Measurements from ENCODE around the gene SLCO2A1. TPM values are rescaled to one million over a fixed set of nuclear protein-coding genes. Genes with fewer than 3 reads are reported as not detected.

The SLCO2A1 gene
- total RNA-seq, 1 donor from 2014 or later = 234 TPM

DNA sequence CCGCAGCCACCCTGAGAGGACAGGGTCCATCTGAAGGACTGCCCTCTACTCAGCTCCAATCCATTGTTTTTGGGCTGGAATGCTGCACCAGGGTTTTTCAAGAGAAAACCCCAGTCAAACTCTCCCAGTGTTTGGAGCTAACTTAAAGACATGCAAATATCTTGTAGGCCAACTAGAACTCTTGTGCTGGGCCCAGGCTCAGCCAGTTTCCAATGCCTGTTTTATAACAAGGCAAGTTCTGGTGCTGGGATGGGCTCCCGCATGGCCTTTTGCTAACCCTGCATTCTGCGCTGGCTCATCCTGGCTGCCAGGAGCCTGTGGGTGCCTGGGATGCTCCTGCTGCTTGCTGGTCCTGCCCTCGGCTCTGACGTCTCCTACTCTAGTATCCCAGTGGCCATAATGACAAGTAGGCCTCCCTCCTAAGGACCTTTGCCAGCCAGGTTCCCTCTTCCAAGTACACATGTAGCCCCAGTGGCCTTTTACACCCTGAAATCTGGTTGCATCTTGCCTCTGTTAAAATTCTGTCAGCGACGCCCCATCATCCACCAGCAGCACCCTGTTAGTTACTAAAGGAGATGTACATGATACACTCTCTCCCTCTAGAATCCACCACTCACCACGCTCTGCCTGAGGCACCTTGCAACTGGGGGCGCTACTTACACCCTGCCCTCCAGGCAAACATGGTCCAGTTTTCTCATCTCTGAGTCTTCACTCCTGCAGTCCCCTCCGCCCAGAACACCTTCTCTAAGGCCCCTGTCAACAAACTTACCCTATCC is 103.6 kb downstream of the SLCO2A1 start:
- intact Hi-C loops (cut with DNase I) = no loop called here
- Histone ChIP-seq H3K4me1 (peaks cover 11% of the 10 kb centered on the region), H3K4me3 (no peak overlapping the region), H3K27me3 (no peaks in the 10 kb centered on the region), H3K36me3 (no peaks in the 10 kb centered on the region), H3K27ac (no peak overlapping the region), H3K9me3 (no peaks in the 10 kb centered on the region)
- ATAC-seq (no peak), DNase-seq (no peak)
- TF ChIP-seq CTCF (IDR thresholded peaks at IDR 0.05) = no peak

- Histone ChIP-seq H3K27me3 (peaks cover 3% of the 10 kb centered on the region), H3K9me3 (no peaks in the 10 kb centered on the region), H3K4me1 (peaks cover 11% of the 10 kb centered on the region), H3K4me3 (no peak overlapping the region), H3K36me3 (no peaks in the 10 kb centered on the region), H3K27ac (no peak overlapping the region)
- ATAC-seq (no peak), DNase-seq (no peak)
- intact Hi-C loops (cut with DNase I) = no loop called here
- no peak for TF ChIP-seq CTCF (IDR thresholded peaks at IDR 0.05)
Measured at GRCh38 chr3:133924041-133924440, 105.7 kb downstream of the SLCO2A1 start.

- H3K4me3 ChIP-seq = no peak overlapping the region
- intact Hi-C loops (cut with DNase I) = no loop called here
- no peak for TF ChIP-seq CTCF (IDR thresholded peaks at IDR 0.05)
- no peak for DNase-seq
- no peaks in the 10 kb centered on the region for H3K4me1 ChIP-seq
- no peaks in the 10 kb centered on the region for H3K36me3 ChIP-seq
- H3K9me3 ChIP-seq = no peaks in the 10 kb centered on the region
- H3K27ac ChIP-seq = no peak overlapping the region
- ATAC-seq = no peak
- H3K27me3 ChIP-seq = peaks cover 10% of the 10 kb centered on the region
Measured at GRCh38 chr3:133921592-133921991, 108.1 kb downstream of the SLCO2A1 start.

GRCh38 chr3:133917144-133917543 is 112.6 kb downstream of the SLCO2A1 start:
- DNase-seq = no peak
- no peaks in the 10 kb centered on the region for H3K4me1 ChIP-seq
- H3K27ac ChIP-seq = no peak overlapping the region
- peaks cover 13% of the 10 kb centered on the region for H3K27me3 ChIP-seq
- TF ChIP-seq CTCF (IDR thresholded peaks at IDR 0.05) = no peak
- no peaks in the 10 kb centered on the region for H3K9me3 ChIP-seq
- H3K4me3 ChIP-seq = no peak overlapping the region
- intact Hi-C loops (cut with DNase I) = no loop called here
- no peaks in the 10 kb centered on the region for H3K36me3 ChIP-seq
- no peak for ATAC-seq

DNA sequence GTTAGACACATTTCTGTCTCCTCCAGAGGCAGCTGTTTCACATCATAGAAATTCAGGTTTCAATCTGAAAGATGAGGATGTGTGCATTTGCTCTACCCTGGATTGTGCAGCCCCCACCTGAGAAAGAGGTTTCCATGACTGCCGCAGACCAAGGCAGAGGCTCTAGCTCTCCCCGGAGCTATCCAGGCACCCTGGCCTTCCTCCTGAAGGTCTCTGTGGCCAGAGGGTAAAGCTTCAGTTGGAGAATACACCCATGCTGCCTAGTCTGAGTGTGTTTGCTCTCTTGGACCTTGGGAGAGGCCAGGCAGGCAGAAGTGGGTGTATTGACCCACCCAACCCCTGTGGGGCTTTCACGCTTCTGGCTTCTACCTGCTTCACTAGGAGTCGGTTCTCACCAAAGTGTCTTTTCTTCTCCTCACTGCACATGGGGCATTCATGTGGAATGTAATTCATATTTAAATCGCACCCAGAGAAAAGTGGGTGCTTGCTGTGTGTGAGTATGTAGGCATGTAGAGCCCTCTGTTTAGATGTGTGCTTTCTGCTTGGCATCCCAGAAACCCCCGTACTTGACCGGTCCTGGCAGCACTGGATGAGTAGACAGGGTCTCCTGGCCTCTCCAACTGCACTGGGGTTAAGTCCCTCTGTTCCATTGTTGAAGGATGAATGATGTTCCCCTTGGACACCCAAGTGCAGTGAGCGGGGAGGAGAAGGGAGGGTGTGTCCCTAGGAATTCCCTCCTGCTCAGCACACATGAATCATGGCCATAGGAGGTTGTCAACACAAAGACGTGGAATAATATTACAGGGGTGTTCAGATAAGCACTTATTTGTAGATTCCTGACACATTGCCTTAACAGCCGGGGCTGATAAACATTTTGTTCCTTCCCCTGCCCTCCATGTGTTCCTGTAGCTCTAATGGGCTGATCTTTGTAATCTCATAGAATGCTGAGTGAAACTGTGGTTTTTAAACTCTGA is 113.8 kb downstream of the SLCO2A1 start:
- DNase-seq = no peak
- ATAC-seq = no peak
- no peak for TF ChIP-seq CTCF (IDR thresholded peaks at IDR 0.05)
- Histone ChIP-seq H3K36me3 (no peaks in the 10 kb centered on the region), H3K4me1 (no peaks in the 10 kb centered on the region), H3K4me3 (no peak overlapping the region), H3K27ac (no peak overlapping the region), H3K27me3 (peaks cover 13% of the 10 kb centered on the region), H3K9me3 (no peaks in the 10 kb centered on the region)
- intact Hi-C loops (cut with DNase I) = no loop called here

All from upper lobe of right lung (tissue), 1 donor.